D341Med (cell line): ENCODE measurements around the gene SUCLG1.
"Not testable (repeated sequence)": the region's sequence is repeated elsewhere in the genome, so short reads cannot be mapped to it uniquely, and the experiment has no call there.

Experiments used
- DNase-seq: peaks from one replicate; pipeline ENCODE4 v3.0.0; 2012; ENCODE audit warnings: low spot score

Gene SUCLG1

GRCh38 chr2:84421197-84421596, 37.9 kb downstream of the SUCLG1 start:
- DNase-seq, result no peak

- DNase-seq, result no peak
Observed at GRCh38 chr2:84417453-84418145, 41.5 kb downstream of the SUCLG1 start.

- no peak for DNase-seq
Observed at GRCh38 chr2:84409531-84409930, 49.5 kb downstream of the SUCLG1 start.

GRCh38 chr2:84402111-84402510, 57.0 kb downstream of the SUCLG1 start:
- not testable (repeated sequence) for DNase-seq

GRCh38 chr2:84399839-84400238, 59.2 kb downstream of the SUCLG1 start:
- not testable (repeated sequence) for DNase-seq

DNA sequence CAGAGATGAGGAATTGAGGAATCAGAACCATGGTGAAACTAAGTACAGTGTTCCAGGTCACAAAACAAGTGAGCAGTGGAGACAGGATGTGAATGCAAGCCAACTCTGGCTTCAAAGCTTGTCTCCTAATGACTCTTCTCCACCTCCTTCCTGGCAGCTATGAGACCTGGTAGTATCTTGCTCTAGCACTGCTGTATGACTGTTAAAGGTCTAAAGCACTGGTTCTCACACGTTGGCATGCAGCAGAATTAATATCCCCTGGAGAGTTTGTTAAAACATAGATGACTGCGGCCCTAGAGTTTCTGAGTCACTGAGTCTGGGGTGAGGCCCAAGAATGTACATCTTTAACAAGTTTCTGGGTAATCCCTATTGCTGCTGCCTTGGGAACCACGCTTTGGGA, 63.3 kb downstream of the SUCLG1 start:
- DNase-seq, result no peak

DNA sequence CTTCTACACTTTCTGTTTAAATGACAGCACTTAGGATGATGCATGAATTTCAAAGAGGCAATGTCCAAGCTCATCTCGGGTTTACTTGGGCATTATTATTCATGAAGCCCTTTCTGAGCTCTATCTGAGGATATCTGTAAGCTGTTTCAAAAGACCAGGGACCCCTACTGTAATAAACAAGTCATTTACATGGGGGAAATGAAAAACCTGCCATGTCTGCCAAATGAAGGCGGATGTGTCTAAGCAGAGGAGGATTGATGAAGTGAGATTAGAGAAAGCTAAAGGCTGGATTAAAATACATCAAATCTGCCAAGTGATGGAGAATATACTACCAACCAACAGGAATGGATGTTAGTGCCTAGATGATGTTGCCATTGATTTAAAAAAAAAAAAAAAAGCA, 64.5 kb downstream of the SUCLG1 start:
- DNase-seq, result no peak

GRCh38 chr2:84393829-84394228, 65.3 kb downstream of the SUCLG1 start:
- DNase-seq, result no peak

DNA sequence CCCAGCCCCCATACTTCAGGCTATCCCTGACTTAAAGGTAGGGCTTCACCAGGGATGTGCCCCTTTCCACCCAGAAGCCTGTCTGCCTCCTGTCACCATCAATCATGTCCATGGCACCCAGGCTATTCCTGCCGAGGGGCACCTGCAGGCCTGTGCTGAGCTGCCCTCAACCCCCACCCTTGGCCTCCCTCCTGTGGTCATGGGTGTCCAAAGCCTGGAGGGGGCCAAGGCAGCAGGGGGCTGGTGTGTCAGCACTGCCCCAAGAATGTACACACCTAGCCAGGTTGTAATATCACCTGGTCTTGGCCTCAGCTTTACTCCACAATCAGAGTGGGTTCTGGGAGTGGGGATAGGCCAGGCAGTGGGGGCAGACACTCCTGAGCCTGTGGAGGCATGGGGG, 69.3 kb downstream of the SUCLG1 start:
- no peak for DNase-seq

GRCh38 chr2:84388921-84389490, 70.1 kb downstream of the SUCLG1 start:
- no peak for DNase-seq

DNA sequence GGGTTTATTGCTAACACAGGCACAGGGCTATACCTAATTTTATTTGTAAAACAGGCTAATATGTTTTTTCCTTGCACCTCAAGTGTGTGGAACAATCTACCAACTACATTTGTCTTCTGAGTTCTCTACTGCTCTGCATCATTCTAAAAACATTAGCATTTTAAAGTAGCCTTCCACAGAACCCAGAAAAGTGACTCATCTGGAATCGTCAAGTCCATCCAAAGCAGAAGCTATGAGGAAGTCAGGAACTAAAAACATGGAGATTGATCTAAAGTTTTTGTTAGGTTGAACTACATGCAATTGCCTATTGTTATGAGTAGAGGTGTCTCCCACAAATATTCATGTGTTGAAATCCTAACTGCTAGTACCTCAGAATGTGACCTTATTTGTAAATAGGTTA, 70.9 kb downstream of the SUCLG1 start:
- DNase-seq, result no peak

GRCh38 chr2:84386336-84387040, 72.6 kb downstream of the SUCLG1 start:
- peak; percentile 43 for DNase-seq

GRCh38 chr2:84383271-84383670, 75.8 kb downstream of the SUCLG1 start:
- no peak for DNase-seq

- DNase-seq, result no peak
Observed at GRCh38 chr2:84380875-84381274, 78.2 kb downstream of the SUCLG1 start.

GRCh38 chr2:84378960-84379359, 80.1 kb downstream of the SUCLG1 start:
- no peak for DNase-seq

DNA sequence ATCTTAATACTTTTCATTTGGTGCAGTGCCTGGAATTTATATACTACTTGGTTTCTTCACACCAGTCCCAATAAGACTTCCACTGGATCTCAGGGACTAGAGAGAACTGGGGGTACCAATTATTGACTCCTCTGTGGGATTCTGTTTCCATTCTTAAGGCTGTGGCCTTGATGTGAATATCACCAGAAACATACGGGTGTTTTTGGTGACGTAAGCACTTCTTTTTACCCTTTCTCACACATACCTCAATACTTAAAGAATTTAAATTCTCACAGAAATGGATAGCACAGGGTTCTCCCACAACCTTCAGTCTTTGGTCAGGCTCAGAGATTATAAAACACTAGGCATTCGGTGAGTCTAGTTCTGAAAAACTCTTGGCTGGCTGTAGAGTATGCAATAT, 84.1 kb downstream of the SUCLG1 start:
- no peak for DNase-seq

DNA sequence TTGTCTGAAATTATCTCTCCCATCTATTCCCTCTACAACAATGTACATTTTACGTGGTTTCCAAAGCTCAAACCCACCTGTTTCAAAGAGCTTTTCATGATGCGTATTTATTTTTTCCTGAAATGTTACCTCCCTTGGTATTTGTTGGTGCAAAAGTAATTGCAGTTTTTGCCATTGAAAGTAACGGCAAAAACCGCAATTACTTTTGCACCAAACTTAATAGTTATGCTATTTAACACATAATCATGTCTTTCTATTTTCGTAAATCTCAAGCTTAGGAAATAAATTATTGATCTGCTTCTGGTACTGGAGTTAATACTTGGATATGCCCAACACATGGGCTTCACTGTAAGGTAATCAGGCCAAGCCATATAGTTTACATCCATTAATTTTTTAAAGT, 85.2 kb downstream of the SUCLG1 start:
- no peak for DNase-seq
